Tibial nerve (tissue), 4 donors: ENCODE measurements around the gene SLCO3A1. TPM values are rescaled to one million over a fixed set of nuclear protein-coding genes. Genes with fewer than 3 reads are reported as not detected.
A peak's percentile ranks its signal among the peaks of the same experiment; 100 is the strongest.

Source experiments
- DNase-seq, 2 donors: peaks; one replicate each; pipeline ENCODE4 v3.0.0-alpha.2; 2019; ENCODE audit warnings: low spot score in 2 of 2
- H3K27ac ChIP-seq, 4 donors: fragments of 200-600 bp; sonication (generic) in 3 of 4; one replicate each; pipeline ENCODE4 v1.5.1; 2017 to 2019; ENCODE audit warnings: mild to moderate bottlenecking in 1 of 4
- H3K27me3 ChIP-seq, 2 donors: fragments of 200-600 bp; sonication (generic) in 1 of 2; one replicate each; pipeline versions ENCODE4 v1.5.1 to v1.6.0; 2017 to 2019
- H3K36me3 ChIP-seq, 3 donors: fragments of 200-600 bp; sonication (generic); one replicate each; pipeline ENCODE4 v1.5.1; 2018 to 2019
- H3K4me1 ChIP-seq, 4 donors: fragments of 200-600 bp; sonication (generic) in 3 of 4; one replicate each; pipeline ENCODE4 v1.5.1; 2017 to 2019
- H3K4me3 ChIP-seq, 4 donors: fragments of 200-600 bp; sonication (generic) in 3 of 4; one replicate each; pipeline ENCODE4 v1.5.1; 2017 to 2019; ENCODE audit warnings: mild to moderate bottlenecking in 1 of 4, moderate library complexity in 1 of 4
- H3K9me3 ChIP-seq, 4 donors: fragments of 200-600 bp; sonication (generic) in 3 of 4; one replicate each; pipeline ENCODE4 v1.5.1; 2017 to 2019
- EP300 ChIP-seq, 2 donors: sonication (generic); formaldehyde crosslinking; IDR thresholded peaks; one replicate each; pipeline ENCODE4 v1.6.1; 2017; ENCODE audit warnings: antibody characterized with exemption in 2 of 2, mild to moderate bottlenecking in 1 of 2
- POLR2A ChIP-seq, 2 donors: fragments of 450-650 bp; IDR thresholded peaks; one replicate each; pipeline ENCODE4 v1.6.1; 2017; ENCODE audit warnings: antibody characterized with exemption in 2 of 2, mild to moderate bottlenecking in 2 of 2, moderate library complexity in 2 of 2
- whole genome bisulfite sequencing, 2 donors: methylation state at CpG; one replicate each; pipeline ENCODE4 v1.1.5; 2018; 5-methylcytosine and 5-hydroxymethylcytosine counted together
- total RNA-seq, 4 donors: library from RNA; depleted of rRNA; stranded (reverse); fragments of >200 nt; gene quantifications; one replicate each; pipeline ENCODE4 v1.1.0, GENCODE V29; 2016
- TF ChIP-seq, protein P1 (sequence below), 5 experiments: fragments of 200-600 bp in 3 of 5; fragments of 450-650 bp in 2 of 5; sonication (generic) in 3 of 5; IDR thresholded peaks; one replicate each; pipeline ENCODE4 v1.5.1; 2016 to 2019; ENCODE audit warnings: antibody characterized with exemption in 5 of 5, mild to moderate bottlenecking in 3 of 5, moderate library complexity in 2 of 5

The SLCO3A1 gene
- total RNA-seq, 4 donors from 2014 or later, result 13.8 to 20.2 (median 14.3) TPM

GRCh38 chr15:92050220-92050898, 196.9 kb downstream of the SLCO3A1 start:
- H3K4me3 ChIP-seq, result no peak overlapping the region
- peaks cover 0 to 8% (median 0%) of the 10 kb centered on the region in 4 donors for H3K4me1 ChIP-seq
- no peaks in the 10 kb centered on the region for H3K27me3 ChIP-seq
- no peak overlapping the region for H3K27ac ChIP-seq
- TF ChIP-seq, protein P1, sequence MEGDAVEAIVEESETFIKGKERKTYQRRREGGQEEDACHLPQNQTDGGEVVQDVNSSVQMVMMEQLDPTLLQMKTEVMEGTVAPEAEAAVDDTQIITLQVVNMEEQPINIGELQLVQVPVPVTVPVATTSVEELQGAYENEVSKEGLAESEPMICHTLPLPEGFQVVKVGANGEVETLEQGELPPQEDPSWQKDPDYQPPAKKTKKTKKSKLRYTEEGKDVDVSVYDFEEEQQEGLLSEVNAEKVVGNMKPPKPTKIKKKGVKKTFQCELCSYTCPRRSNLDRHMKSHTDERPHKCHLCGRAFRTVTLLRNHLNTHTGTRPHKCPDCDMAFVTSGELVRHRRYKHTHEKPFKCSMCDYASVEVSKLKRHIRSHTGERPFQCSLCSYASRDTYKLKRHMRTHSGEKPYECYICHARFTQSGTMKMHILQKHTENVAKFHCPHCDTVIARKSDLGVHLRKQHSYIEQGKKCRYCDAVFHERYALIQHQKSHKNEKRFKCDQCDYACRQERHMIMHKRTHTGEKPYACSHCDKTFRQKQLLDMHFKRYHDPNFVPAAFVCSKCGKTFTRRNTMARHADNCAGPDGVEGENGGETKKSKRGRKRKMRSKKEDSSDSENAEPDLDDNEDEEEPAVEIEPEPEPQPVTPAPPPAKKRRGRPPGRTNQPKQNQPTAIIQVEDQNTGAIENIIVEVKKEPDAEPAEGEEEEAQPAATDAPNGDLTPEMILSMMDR (IDR thresholded peaks at IDR 0.05), result no peak
- TF ChIP-seq POLR2A (IDR thresholded peaks at IDR 0.05) (no peak), EP300 (IDR thresholded peaks at IDR 0.05) (no peak)
- 86 to 87% methylated on average over 9 of the region's 9 CpGs for WGBS, 2 donors
- no peaks in the 10 kb centered on the region for H3K36me3 ChIP-seq
- DNase-seq, result no peak
- H3K9me3 ChIP-seq, result no peaks in the 10 kb centered on the region

DNA sequence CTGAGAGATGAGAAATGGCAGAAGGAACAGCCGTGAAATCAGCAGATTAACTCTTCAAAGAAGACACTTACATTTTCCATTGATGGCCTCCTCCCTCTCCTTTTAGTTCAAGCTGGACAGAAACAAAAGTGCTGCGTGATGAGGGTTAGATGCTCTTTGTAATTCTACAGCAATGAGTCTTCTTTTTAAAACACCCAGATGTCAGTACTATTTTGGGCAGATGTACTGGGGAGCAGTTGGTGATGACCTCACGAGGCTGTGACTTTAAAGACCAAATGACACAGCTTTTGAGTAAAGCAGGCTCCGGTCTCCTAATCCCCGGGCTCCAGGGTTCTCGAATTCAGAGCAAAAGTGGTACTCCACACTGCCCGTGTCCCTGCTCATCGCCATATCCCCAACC, 198.2 kb downstream of the SLCO3A1 start:
- 72 to 75% methylated on average over 8 of the region's 8 CpGs for WGBS, 2 donors
- TF ChIP-seq POLR2A (IDR thresholded peaks at IDR 0.05) (no peak), EP300 (IDR thresholded peaks at IDR 0.05) (no peak)
- TF ChIP-seq, protein P1 (IDR thresholded peaks at IDR 0.05), result no peak
- Histone ChIP-seq H3K27ac (no peak overlapping the region), H3K9me3 (no peaks in the 10 kb centered on the region), H3K27me3 (no peaks in the 10 kb centered on the region), H3K36me3 (no peaks in the 10 kb centered on the region), H3K4me3 (no peak overlapping the region), H3K4me1 (peaks cover 0 to 8% (median 0%) of the 10 kb centered on the region in 4 donors)
- DNase-seq, result no peak

- H3K36me3 ChIP-seq, result no peaks in the 10 kb centered on the region
- WGBS, 2 donors, result 43 to 64% methylated on average over 5 of the region's 5 CpGs
- no peak overlapping the region for H3K4me3 ChIP-seq
- H3K27me3 ChIP-seq, result no peaks in the 10 kb centered on the region
- H3K4me1 ChIP-seq, result peaks cover 0 to 8% (median 0%) of the 10 kb centered on the region in 4 donors
- DNase-seq, result no peak
- TF ChIP-seq, protein P1 (IDR thresholded peaks at IDR 0.05), result peak in 1 of 5 experiments; percentile 28
- TF ChIP-seq EP300 (IDR thresholded peaks at IDR 0.05), result no peak
- TF ChIP-seq POLR2A (IDR thresholded peaks at IDR 0.05), result no peak
- no peak overlapping the region for H3K27ac ChIP-seq
- H3K9me3 ChIP-seq, result no peaks in the 10 kb centered on the region
Observed at GRCh38 chr15:92053753-92054316, 200.3 kb downstream of the SLCO3A1 start.

GRCh38 chr15:92056875-92057274, 203.4 kb downstream of the SLCO3A1 start:
- Histone ChIP-seq H3K4me1 (no peaks in the 10 kb centered on the region), H3K27me3 (no peaks in the 10 kb centered on the region), H3K4me3 (no peak overlapping the region), H3K36me3 (no peaks in the 10 kb centered on the region), H3K9me3 (no peaks in the 10 kb centered on the region), H3K27ac (no peak overlapping the region)
- TF ChIP-seq EP300 (IDR thresholded peaks at IDR 0.05) (no peak), POLR2A (IDR thresholded peaks at IDR 0.05) (no peak)
- TF ChIP-seq, protein P1 (IDR thresholded peaks at IDR 0.05), result no peak
- no peak for DNase-seq
- WGBS, 2 donors, result 75 to 77% methylated on average over 4 of the region's 4 CpGs
